GM23338 (cell line): ENCODE measurements around the gene CRYBB3. TPM values are rescaled to one million over a fixed set of nuclear protein-coding genes. Genes with fewer than 3 reads are reported as not detected.

Experiments
- ATAC-seq: fragments of 200-7000 bp; cut with Tn5 transposase; 3 replicates; pipeline ENCODE4 v1.9.1; 2020
- DNase-seq: peaks from one replicate; pipeline ENCODE4 v3.0.0-alpha.2; 2015; ENCODE audit warnings: low spot score
- H2AFZ ChIP-seq: fragments of 200-600 bp; sonication (generic); 2 replicates; pipeline ENCODE4 v1.8.0; 2016; ENCODE audit warnings: antibody characterized with exemption, mild to moderate bottlenecking, moderate library complexity
- H3F3A ChIP-seq: fragments of 200-600 bp; sonication (generic); replicated peaks from 2 replicates; pipeline ENCODE4 v1.8.0; 2017; ENCODE audit warnings: antibody characterized with exemption, mixed run types, low read depth
- H3K27ac ChIP-seq: fragments of 200-600 bp; sonication (generic); 2 replicates; pipeline ENCODE4 v1.6.1; 2016; ENCODE audit warnings: low read depth
- H3K27me3 ChIP-seq: fragments of 200-600 bp; sonication (generic); 2 replicates; pipeline ENCODE4 v1.8.0; 2016; ENCODE audit warnings: mild to moderate bottlenecking, mixed run types, moderate library complexity; ENCODE audit not compliant: insufficient read depth
- H3K36me3 ChIP-seq: fragments of 200-600 bp; sonication (generic); 2 replicates; pipeline ENCODE4 v1.8.0; 2016; ENCODE audit warnings: mild to moderate bottlenecking; ENCODE audit not compliant: insufficient read depth
- H3K4me1 ChIP-seq: fragments of 200-600 bp; sonication (generic); 2 replicates; pipeline ENCODE4 v1.8.0; 2016; ENCODE audit warnings: mild to moderate bottlenecking, moderate library complexity; ENCODE audit not compliant: insufficient read depth
- H3K4me2 ChIP-seq: fragments of 200-600 bp; sonication (generic); 2 replicates; pipeline ENCODE4 v1.7.1; 2017; ENCODE audit warnings: mixed run types
- H3K4me3 ChIP-seq: fragments of 200-600 bp; sonication (generic); 2 replicates; pipeline ENCODE4 v1.6.1; 2016; ENCODE audit warnings: mixed run types
- H3K79me2 ChIP-seq: fragments of 200-600 bp; sonication (generic); replicated peaks from 2 replicates; pipeline ENCODE4 v1.8.0; 2017; ENCODE audit warnings: mild to moderate bottlenecking; ENCODE audit not compliant: insufficient read depth
- H3K9me2 ChIP-seq: fragments of 200-600 bp; sonication (generic); 2 replicates; pipeline ENCODE4 v1.8.0; 2017; ENCODE audit not compliant: insufficient read depth
- H4K20me1 ChIP-seq: fragments of 200-600 bp; sonication (generic); replicated peaks from 2 replicates; pipeline ENCODE4 v1.8.0; 2017; ENCODE audit warnings: mild to moderate bottlenecking; ENCODE audit not compliant: insufficient read depth
- H3K27ac Mint-ChIP-seq: 2 replicates; pipeline ENCODE4 v1.8.0; 2020; ENCODE audit warnings: inconsistent platforms, mild to moderate bottlenecking, moderate library complexity, mixed read lengths
- H3K27me3 Mint-ChIP-seq: 3 replicates; pipeline ENCODE4 v1.8.0; 2022; ENCODE audit warnings: low read depth, mild to moderate bottlenecking, moderate library complexity, mixed read lengths, inconsistent platforms; ENCODE audit not compliant: insufficient read depth, poor library complexity
- H3K36me3 Mint-ChIP-seq: 3 replicates; pipeline ENCODE4 v1.8.0; 2021; ENCODE audit warnings: low read depth, mild to moderate bottlenecking, inconsistent platforms, moderate library complexity, mixed read lengths
- H3K4me1 Mint-ChIP-seq: 3 replicates; pipeline ENCODE4 v1.8.0; 2020; ENCODE audit warnings: mild to moderate bottlenecking, inconsistent platforms, mixed read lengths
- H3K4me3 Mint-ChIP-seq: 3 replicates; pipeline ENCODE4 v1.8.0; 2021; ENCODE audit warnings: moderate library complexity, mild to moderate bottlenecking, inconsistent platforms, mixed read lengths
- H3K9me3 Mint-ChIP-seq: 3 replicates; pipeline ENCODE4 v1.8.0; 2020; ENCODE audit warnings: moderate library complexity, mild to moderate bottlenecking, inconsistent platforms, mixed read lengths
- CREB1 ChIP-seq: fragments of 250-450 bp; sonication (Bioruptor Pico); IDR thresholded peaks from 2 replicates; pipeline ENCODE4 v1.5.0; 2020; ENCODE audit warnings: low read depth, mild to moderate bottlenecking, moderate library complexity
- JUNB ChIP-seq: IDR thresholded peaks from one replicate; pipeline ENCODE4 v1.6.1; 2016; ENCODE audit warnings: antibody characterized with exemption; ENCODE audit not compliant: unreplicated experiment
- REST ChIP-seq: IDR thresholded peaks from one replicate; pipeline ENCODE4 v1.6.1; 2018; ENCODE audit warnings: antibody characterized with exemption; ENCODE audit not compliant: unreplicated experiment
- ZNF462 ChIP-seq: fragments of 250-450 bp; sonication (Bioruptor Pico); IDR thresholded peaks from 2 replicates; pipeline ENCODE4 v1.5.0; 2020; ENCODE audit warnings: mild to moderate bottlenecking, moderate library complexity
- polyA plus RNA-seq: library from polyadenylated mRNA; unstranded; fragments of >200 nt; fragmentation: Nextera tagmentation; extraction: Ambion mirVana; gene quantifications from 2 replicates; pipeline ENCODE4 v1.2.1, GENCODE V29; 2016
- total RNA-seq: library from RNA; depleted of rRNA; stranded (reverse); fragments of >200 nt; shearing (Covaris generic); gene quantifications from 2 replicates; pipeline ENCODE4 v1.2.3, GENCODE V29; 2014
- TF ChIP-seq, protein P1 (sequence below), 2 experiments: fragments of 200-600 bp in 1 of 2; sonication (generic) in 1 of 2; conservative IDR thresholded peaks; 2 replicates each; pipeline versions ENCODE4 v1.5.1 to v1.6.1; 2016 to 2017; ENCODE audit warnings: antibody characterized with exemption in 2 of 2, low read depth in 2 of 2, mild to moderate bottlenecking in 2 of 2, moderate library complexity in 1 of 2

Gene CRYBB3
- total and polyA plus RNA-seq, 2 experiments from 2014 or later: 0.28 TPM; not detected in 1

DNA sequence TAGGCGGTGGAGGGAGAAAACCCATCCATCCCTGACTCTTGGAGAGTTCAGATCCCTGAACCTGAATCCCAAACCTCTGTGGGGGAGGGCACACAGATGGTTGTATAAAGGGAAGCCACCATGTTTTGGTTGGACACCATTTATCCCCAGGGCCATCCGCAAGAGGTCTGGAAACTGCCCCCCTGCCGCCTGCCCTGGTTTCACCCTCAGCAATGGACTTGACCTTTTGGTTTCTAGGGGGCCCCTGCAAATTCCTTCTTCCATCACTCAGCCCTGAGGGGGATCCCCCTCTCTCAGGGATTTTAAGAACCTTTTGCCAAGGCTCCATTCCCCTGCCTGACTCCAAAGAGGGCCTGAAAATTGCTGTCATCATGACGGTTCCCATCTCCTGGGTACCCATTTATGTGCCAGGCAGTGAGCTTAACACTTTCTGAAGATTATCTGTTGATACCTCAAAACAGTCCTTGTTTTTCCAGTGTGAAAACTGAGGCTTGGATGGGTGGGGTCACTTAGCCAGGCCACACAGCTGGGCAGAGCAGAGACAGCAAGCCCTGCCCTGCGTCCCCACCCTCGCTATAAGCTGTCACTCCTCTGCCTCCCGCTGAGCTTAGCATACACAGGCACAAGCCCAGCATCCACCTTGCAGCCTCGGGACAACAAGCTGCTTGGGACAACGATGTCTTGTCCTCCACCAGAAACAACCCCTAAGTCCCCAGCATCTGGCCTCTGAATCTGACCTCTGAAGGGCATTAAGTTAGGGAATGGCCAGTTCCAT lies 33.2 kb upstream of the CRYBB3 start:
- Histone ChIP-seq H3K79me2 (no peaks in the 10 kb centered on the region), H3F3A (no peaks in the 10 kb centered on the region), H3K36me3 (no peaks in the 10 kb centered on the region), H3K27ac (no peak overlapping the region), H3K4me3 (no peak overlapping the region), H2AFZ (no peak overlapping the region), H3K27me3 (no peaks in the 10 kb centered on the region), H3K9me2 (no peaks in the 10 kb centered on the region), H3K4me2 (no peak overlapping the region), H4K20me1 (no peaks in the 10 kb centered on the region), H3K4me1 (no peaks in the 10 kb centered on the region)
- Mint-ChIP-seq H3K4me1 (no peaks in the 10 kb centered on the region; the same call in 2 of the 3 replicates), H3K4me3 (no peak overlapping the region), H3K36me3 (no peaks in the 10 kb centered on the region), H3K27me3 (peaks cover 3% of the 10 kb centered on the region), H3K27ac (no peak overlapping the region), H3K9me3 (no peaks in the 10 kb centered on the region)
- ATAC-seq: no peak
- TF ChIP-seq JUNB (no peak), CREB1 (CRISPR knock-in tag) (no peak), REST (no peak), ZNF462 (CRISPR knock-in tag) (no peak)
- TF ChIP-seq, protein P1, sequence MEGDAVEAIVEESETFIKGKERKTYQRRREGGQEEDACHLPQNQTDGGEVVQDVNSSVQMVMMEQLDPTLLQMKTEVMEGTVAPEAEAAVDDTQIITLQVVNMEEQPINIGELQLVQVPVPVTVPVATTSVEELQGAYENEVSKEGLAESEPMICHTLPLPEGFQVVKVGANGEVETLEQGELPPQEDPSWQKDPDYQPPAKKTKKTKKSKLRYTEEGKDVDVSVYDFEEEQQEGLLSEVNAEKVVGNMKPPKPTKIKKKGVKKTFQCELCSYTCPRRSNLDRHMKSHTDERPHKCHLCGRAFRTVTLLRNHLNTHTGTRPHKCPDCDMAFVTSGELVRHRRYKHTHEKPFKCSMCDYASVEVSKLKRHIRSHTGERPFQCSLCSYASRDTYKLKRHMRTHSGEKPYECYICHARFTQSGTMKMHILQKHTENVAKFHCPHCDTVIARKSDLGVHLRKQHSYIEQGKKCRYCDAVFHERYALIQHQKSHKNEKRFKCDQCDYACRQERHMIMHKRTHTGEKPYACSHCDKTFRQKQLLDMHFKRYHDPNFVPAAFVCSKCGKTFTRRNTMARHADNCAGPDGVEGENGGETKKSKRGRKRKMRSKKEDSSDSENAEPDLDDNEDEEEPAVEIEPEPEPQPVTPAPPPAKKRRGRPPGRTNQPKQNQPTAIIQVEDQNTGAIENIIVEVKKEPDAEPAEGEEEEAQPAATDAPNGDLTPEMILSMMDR (conservative IDR thresholded peaks at IDR 0.05; ENCODE audit: low read depth in 2 of 2): no peak
- no peak for DNase-seq
